Measurements from ENCODE around the gene JAZF1. TPM values are rescaled to one million over a fixed set of nuclear protein-coding genes. Genes with fewer than 3 reads are reported as not detected.

The JAZF1 gene
- total RNA-seq, 2 donors from 2014 or later: 9.3 to 37.4 TPM

DNA sequence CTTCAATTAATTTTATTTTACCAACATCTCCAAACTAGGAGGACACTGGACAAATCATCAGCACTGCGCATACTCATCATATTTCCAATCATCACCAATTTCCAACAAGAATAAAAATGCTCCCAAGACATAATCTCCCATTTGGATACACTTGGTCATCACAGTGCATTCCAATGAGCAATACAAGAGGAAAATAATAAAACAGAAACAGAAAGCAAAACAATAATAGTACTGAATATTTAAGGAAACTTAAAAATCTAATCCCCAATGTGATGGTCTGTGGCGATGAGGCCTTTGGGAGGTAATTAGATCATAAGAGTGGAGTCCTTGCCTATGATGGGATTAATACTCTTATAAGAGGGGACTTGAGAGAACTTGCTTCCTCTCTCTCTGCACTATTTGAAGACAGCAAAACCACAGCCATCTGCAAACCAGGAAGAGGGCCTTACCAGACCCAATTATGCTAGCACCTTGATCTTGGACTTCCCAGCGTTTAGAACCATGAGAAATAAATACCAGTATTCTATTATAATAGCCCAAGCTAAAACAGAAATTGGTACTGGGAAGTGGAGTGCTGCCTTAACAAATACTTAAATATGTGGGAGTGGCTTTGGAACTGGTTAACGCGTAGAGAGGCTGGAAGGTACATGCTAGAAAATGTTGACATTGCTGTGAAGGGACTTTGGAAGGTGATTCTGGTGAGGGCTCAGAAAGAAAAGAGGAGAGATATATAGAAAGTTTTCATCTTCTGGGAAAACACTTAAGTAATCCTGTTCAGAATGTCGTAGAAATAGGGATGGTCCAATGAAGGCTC is 91.5 kb downstream of the JAZF1 start:
- no peak overlapping the region for H3K27ac ChIP-seq
- intact Hi-C loops (cut with DNase I): no loop called here
- H3K9me3 ChIP-seq: no peaks in the 10 kb centered on the region
- no peak for DNase-seq (ENCODE audit: low spot score)
- no peak overlapping the region for H3K4me3 ChIP-seq
- no peak for TF ChIP-seq POLR2A (IDR thresholded peaks at IDR 0.05)
- TF ChIP-seq, protein P1, sequence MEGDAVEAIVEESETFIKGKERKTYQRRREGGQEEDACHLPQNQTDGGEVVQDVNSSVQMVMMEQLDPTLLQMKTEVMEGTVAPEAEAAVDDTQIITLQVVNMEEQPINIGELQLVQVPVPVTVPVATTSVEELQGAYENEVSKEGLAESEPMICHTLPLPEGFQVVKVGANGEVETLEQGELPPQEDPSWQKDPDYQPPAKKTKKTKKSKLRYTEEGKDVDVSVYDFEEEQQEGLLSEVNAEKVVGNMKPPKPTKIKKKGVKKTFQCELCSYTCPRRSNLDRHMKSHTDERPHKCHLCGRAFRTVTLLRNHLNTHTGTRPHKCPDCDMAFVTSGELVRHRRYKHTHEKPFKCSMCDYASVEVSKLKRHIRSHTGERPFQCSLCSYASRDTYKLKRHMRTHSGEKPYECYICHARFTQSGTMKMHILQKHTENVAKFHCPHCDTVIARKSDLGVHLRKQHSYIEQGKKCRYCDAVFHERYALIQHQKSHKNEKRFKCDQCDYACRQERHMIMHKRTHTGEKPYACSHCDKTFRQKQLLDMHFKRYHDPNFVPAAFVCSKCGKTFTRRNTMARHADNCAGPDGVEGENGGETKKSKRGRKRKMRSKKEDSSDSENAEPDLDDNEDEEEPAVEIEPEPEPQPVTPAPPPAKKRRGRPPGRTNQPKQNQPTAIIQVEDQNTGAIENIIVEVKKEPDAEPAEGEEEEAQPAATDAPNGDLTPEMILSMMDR (IDR thresholded peaks at IDR 0.05): no peak
- TF ChIP-seq POLR2AphosphoS5 (IDR thresholded peaks at IDR 0.05): no peak
- H3K4me1 ChIP-seq (replicated peaks): no peaks in the 10 kb centered on the region
- no peaks in the 10 kb centered on the region for H3K36me3 ChIP-seq
- H3K27me3 ChIP-seq (replicated peaks; ENCODE audit: insufficient read depth): no peaks in the 10 kb centered on the region
- 93% methylated on average over 6 of the region's 6 CpGs for WGBS

DNA sequence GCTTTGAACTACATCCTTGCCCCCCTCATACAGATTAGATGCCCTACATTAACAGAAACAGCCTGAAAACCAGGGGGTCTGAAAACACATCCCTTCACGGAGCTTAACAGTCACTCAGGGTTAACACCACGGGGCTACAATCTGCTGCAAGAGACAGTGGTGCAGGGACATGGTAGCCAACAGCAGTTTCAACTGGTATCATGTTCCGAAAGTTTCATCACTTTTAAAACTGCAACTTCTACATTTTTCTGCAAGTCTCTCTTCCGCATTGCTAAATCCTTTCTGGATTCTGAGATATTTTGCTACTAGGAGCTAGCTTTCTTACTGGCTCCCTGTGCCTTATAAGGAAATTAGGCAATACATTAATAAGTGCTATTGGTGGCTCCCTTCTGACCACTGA is 92.6 kb downstream of the JAZF1 start:
- intact Hi-C loops (cut with DNase I): no loop called here
- no peaks in the 10 kb centered on the region for H3K27me3 ChIP-seq (replicated peaks; ENCODE audit: insufficient read depth)
- 86% methylated on average over 4 of the region's 4 CpGs for WGBS
- peaks cover 4% of the 10 kb centered on the region for H3K4me1 ChIP-seq (replicated peaks)
- no peak overlapping the region for H3K4me3 ChIP-seq
- no peaks in the 10 kb centered on the region for H3K9me3 ChIP-seq
- TF ChIP-seq POLR2AphosphoS5 (IDR thresholded peaks at IDR 0.05) (no peak), POLR2A (IDR thresholded peaks at IDR 0.05) (no peak)
- TF ChIP-seq, protein P1 (IDR thresholded peaks at IDR 0.05): no peak
- H3K36me3 ChIP-seq: no peaks in the 10 kb centered on the region
- no peak for DNase-seq (ENCODE audit: low spot score)
- H3K27ac ChIP-seq: no peak overlapping the region

DNA sequence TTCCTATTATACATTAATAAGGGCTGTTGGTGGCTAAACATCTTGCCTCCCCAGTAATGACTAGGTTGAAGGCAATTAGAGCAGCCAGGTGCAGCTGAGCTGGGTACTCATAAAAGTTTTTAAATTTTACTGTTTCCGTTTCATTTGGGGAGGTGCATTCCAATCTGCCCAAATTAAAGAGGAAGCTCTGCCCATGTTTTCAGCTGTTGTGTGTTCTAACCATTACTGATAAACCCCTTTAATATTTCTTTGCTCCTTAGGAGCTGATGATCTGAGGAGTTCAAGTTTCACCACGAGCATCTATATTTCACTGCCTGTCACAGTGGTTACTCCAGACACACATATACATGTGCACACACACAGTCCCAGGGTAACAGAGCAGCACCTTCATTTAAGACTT is 94.4 kb downstream of the JAZF1 start:
- Histone ChIP-seq H3K4me3 (no peak overlapping the region), H3K27ac (no peak overlapping the region), H3K4me1 (replicated peaks) (peaks cover 4% of the 10 kb centered on the region), H3K36me3 (no peaks in the 10 kb centered on the region), H3K9me3 (no peaks in the 10 kb centered on the region), H3K27me3 (replicated peaks; ENCODE audit: insufficient read depth) (no peaks in the 10 kb centered on the region)
- 42% methylated on average over 2 of the region's 2 CpGs for WGBS
- TF ChIP-seq, protein P1 (IDR thresholded peaks at IDR 0.05): no peak
- TF ChIP-seq POLR2A (IDR thresholded peaks at IDR 0.05) (no peak), POLR2AphosphoS5 (IDR thresholded peaks at IDR 0.05) (no peak)
- DNase-seq (ENCODE audit: low spot score): no peak
- intact Hi-C loops (cut with DNase I): no loop called here

DNA sequence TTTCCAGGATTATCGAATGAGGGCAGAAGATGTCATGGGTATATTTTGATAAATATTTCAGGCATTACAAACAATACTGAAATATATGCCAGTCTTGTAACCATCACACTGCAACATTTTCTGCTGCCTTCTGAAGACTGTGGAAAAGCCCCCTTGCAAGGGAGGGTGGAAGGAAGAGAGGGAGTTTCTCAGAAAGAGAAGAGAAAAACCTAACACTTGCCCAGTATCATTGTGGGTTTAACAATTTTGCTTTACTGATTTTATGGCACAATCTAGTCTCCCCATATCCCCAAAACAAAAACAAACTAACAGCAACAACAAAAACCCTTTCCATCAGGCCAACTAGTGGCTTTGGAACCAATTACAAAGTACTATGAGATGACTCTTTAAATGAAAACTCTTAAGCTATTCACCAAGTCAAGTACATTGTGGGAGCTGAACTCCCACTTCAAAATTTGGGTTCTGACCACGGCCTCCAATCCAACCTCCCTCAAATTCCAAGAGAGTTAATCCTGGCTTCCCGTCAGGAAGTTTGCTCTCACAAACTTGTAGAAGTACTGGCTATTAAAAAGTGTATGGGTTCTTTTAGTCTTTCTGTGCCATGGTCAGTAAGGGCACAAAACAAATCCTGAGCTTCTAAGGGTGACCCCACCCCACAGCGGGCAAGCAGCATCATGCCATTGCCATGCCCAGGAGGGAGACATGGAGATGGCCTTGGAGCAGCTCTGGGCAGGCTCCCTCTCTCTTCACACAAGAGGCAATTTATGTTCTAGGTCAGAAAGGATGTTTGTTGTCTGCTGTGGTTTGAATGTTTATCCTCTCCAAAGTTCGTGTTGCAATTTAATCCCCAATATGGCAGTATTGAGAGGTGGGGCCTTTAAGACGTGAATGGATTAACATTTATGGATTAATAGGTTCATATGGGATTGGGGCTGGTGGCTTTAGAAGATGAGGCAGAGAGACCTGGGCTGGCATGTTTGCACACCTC is 96.3 kb downstream of the JAZF1 start:
- intact Hi-C loops (cut with DNase I): no loop called here
- TF ChIP-seq POLR2AphosphoS5 (IDR thresholded peaks at IDR 0.05) (no peak), POLR2A (IDR thresholded peaks at IDR 0.05) (no peak)
- TF ChIP-seq, protein P1 (IDR thresholded peaks at IDR 0.05): no peak
- DNase-seq (ENCODE audit: low spot score): no peak
- Histone ChIP-seq H3K36me3 (no peaks in the 10 kb centered on the region), H3K27ac (no peak overlapping the region), H3K27me3 (replicated peaks; ENCODE audit: insufficient read depth) (no peaks in the 10 kb centered on the region), H3K4me3 (no peak overlapping the region), H3K9me3 (no peaks in the 10 kb centered on the region), H3K4me1 (replicated peaks) (peaks cover 4% of the 10 kb centered on the region)
- WGBS: 80% methylated on average over 6 of the region's 6 CpGs

Measured in prostate gland (tissue), 2 donors.